RWPE1 (cell line): Measurements from ENCODE around the gene PPP3R1.

ENCODE experiments used
- CTCF ChIA-PET: fragments of 350-600 bp; sonication (Branson Sonifier 250); formaldehyde crosslinking; extraction: SDS; loops from one replicate; lab custom pipeline; 2021; lab: Yijun Ruan, JAX
- POLR2A ChIA-PET: fragments of 400-600 bp; formaldehyde crosslinking; extraction: SDS; loops from one replicate; lab custom pipeline; 2020; ENCODE audit warnings: antibody characterized with exemption; ENCODE audit not compliant: low non-redundant PET; lab: Yijun Ruan, JAX
- DNase-seq: peaks from one replicate; pipeline ENCODE4 v3.0.0; 2012; ENCODE audit warnings: low spot score
- H3K27ac ChIP-seq: fragments of 450-650 bp; 2 replicates; pipeline ENCODE4 v1.5.1; 2017
- CTCF ChIP-seq: fragments of 450-650 bp; conservative IDR thresholded peaks from 2 replicates; pipeline ENCODE4 v1.5.1; 2017; ENCODE audit warnings: low read depth, mild to moderate bottlenecking

Gene PPP3R1

GRCh38 chr2:68292108-68292710, 39.9 kb upstream of the PPP3R1 start:
- peak; percentile 48 for DNase-seq
- peak; percentile 94 for TF ChIP-seq CTCF
- CTCF ChIA-PET: interaction anchor here (0.5 to 3.3 kb wide), 16 partner anchors 9 to 200 kb away, joined by 3 to 21 read pairs (median 4); no protein-coding TSS in a partner anchor
- POLR2A ChIA-PET: interaction anchor here (0.5 to 0.6 kb wide), 2 partner anchors 173 to 1623 kb away, joined by 3 to 6 read pairs; partner anchors contain the start of gene MXD1
- H3K27ac ChIP-seq: no peak overlapping the region

- TF ChIP-seq CTCF: no peak
- POLR2A ChIA-PET: no interaction called here
- no peak for DNase-seq
- no peak overlapping the region for H3K27ac ChIP-seq
- CTCF ChIA-PET: interaction anchor here (0.6 to 3.3 kb wide), 7 partner anchors 8 to 199 kb away, joined by 3 to 21 read pairs (median 5); no protein-coding TSS in a partner anchor
These were observed 39.0 kb upstream of the PPP3R1 start for GRCh38 chr2:68291314-68291713.

- TF ChIP-seq CTCF: no peak
- DNase-seq: no peak
- ChIA-PET POLR2A (no interaction called here), CTCF (interaction anchor here (1.3 to 2.1 kb wide), 4 partner anchors 95 to 174 kb away, joined by 3 to 21 read pairs (median 4); no protein-coding TSS in a partner anchor)
- no peak overlapping the region for H3K27ac ChIP-seq
These were observed 38.6 kb upstream of the PPP3R1 start for GRCh38 chr2:68290901-68291300.

GRCh38 chr2:68287580-68288441, 35.5 kb upstream of the PPP3R1 start:
- peak overlapping the region; percentile 66 for H3K27ac ChIP-seq
- POLR2A ChIA-PET: no interaction called here
- TF ChIP-seq CTCF: no peak
- CTCF ChIA-PET: interaction anchor here (0.9 to 1.9 kb wide), 2 partner anchors 70 to 166 kb away, joined by 5 to 7 read pairs; no protein-coding TSS in a partner anchor
- DNase-seq: no peak

GRCh38 chr2:68284896-68285295, 32.6 kb upstream of the PPP3R1 start:
- no peak for TF ChIP-seq CTCF
- ChIA-PET POLR2A (no interaction called here), CTCF (interaction anchor here (1.6 kb wide), 1 partner anchor 163 kb away, joined by 4 read pairs; no protein-coding TSS in a partner anchor)
- H3K27ac ChIP-seq: peak overlapping the region; percentile 83
- DNase-seq: peak; percentile 25

- ChIA-PET POLR2A (no interaction called here), CTCF (interaction anchor here (0.6 to 1.8 kb wide), 6 partner anchors 9 to 161 kb away, joined by 3 to 20 read pairs (median 4); no protein-coding TSS in a partner anchor)
- no peak overlapping the region for H3K27ac ChIP-seq
- no peak for TF ChIP-seq CTCF
- no peak for DNase-seq
These were observed 31.1 kb upstream of the PPP3R1 start for GRCh38 chr2:68283419-68283812.
